ENCODE results near the gene PANK4. TPM values are rescaled to one million over a fixed set of nuclear protein-coding genes. Genes with fewer than 3 reads are reported as not detected.

PANK4 gene
- total and polyA plus RNA-seq, 2 experiments from 2014 or later: 18.5 to 21.3 TPM

DNA sequence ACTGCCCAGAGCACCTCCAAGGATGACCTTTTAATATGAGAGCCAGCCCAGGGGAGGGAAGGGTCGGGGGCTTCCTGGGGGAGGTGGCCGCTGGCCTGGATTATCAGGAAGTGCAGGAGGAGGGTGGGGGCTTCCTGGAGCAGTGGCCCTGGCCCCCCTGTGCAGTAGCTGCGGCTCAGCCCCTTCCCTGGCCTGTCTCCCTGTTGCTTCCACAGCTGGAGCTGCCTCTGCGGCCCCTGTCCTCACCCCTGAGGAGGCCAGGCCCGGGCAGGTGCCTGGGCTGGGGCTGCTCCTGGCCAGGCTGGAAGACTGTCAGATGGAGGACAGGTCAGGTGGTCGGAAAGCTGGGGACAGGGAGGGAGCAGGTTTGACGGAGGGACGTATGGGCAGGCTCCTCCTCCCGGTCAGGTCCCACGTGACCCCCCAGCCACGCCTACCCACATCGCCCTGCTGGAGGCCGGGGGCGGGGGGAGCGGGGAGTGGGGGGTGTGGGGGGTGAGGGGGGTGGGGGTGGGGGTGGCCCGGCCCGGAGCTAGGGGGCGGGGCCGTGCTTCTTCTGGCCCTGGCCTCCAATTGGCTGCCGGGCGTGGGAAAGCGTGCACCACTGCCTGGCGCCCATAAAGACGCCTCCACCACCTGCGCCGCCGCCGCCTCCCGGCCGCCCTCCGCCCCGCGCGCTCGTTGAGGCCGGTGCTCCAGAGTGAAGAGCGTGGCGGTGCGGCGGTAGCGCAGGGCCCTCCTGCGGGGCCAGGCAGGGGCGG is 19.5 kb upstream of the PANK4 start:
- Histone ChIP-seq H3K9me2 (replicated peaks; ENCODE audit: insufficient read depth) (no peaks in the 10 kb centered on the region), H3K27ac (peak overlapping the region; percentile 88), H3K4me2 (peak overlapping the region; percentile 94), H3K79me2 (no peaks in the 10 kb centered on the region), H3K36me3 (replicated peaks; ENCODE audit: insufficient read depth, low read depth) (no peaks in the 10 kb centered on the region), H3K27me3 (no peaks in the 10 kb centered on the region), H3K4me1 (ENCODE audit: insufficient read depth) (peaks cover 25% of the 10 kb centered on the region), H4K20me1 (ENCODE audit: insufficient read depth, poor library complexity, severe bottlenecking) (no peaks in the 10 kb centered on the region), H2AFZ (no peak overlapping the region), H3K4me3 (peak overlapping the region; percentile 38), H3K9me3 (ENCODE audit: low read depth) (no peaks in the 10 kb centered on the region)
- TF ChIP-seq EZH2phosphoT487 (IDR thresholded peaks at IDR 0.05; ENCODE audit: low read depth, severe bottlenecking, unreplicated experiment) (no peak), EZH2 (IDR thresholded peaks at IDR 0.05; ENCODE audit: borderline replicate concordance) (no peak)
- TF ChIP-seq, protein P1, sequence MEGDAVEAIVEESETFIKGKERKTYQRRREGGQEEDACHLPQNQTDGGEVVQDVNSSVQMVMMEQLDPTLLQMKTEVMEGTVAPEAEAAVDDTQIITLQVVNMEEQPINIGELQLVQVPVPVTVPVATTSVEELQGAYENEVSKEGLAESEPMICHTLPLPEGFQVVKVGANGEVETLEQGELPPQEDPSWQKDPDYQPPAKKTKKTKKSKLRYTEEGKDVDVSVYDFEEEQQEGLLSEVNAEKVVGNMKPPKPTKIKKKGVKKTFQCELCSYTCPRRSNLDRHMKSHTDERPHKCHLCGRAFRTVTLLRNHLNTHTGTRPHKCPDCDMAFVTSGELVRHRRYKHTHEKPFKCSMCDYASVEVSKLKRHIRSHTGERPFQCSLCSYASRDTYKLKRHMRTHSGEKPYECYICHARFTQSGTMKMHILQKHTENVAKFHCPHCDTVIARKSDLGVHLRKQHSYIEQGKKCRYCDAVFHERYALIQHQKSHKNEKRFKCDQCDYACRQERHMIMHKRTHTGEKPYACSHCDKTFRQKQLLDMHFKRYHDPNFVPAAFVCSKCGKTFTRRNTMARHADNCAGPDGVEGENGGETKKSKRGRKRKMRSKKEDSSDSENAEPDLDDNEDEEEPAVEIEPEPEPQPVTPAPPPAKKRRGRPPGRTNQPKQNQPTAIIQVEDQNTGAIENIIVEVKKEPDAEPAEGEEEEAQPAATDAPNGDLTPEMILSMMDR (IDR thresholded peaks at IDR 0.05; ENCODE audit: poor library complexity): no peak
- peak; percentile 94 for DNase-seq (ENCODE audit: low spot score)
- whole genome bisulfite sequencing (ENCODE audit: low lambda C conversion rate, missing lambda C conversion rate): 8% methylated on average over 17 of the region's 43 CpGs

DNA sequence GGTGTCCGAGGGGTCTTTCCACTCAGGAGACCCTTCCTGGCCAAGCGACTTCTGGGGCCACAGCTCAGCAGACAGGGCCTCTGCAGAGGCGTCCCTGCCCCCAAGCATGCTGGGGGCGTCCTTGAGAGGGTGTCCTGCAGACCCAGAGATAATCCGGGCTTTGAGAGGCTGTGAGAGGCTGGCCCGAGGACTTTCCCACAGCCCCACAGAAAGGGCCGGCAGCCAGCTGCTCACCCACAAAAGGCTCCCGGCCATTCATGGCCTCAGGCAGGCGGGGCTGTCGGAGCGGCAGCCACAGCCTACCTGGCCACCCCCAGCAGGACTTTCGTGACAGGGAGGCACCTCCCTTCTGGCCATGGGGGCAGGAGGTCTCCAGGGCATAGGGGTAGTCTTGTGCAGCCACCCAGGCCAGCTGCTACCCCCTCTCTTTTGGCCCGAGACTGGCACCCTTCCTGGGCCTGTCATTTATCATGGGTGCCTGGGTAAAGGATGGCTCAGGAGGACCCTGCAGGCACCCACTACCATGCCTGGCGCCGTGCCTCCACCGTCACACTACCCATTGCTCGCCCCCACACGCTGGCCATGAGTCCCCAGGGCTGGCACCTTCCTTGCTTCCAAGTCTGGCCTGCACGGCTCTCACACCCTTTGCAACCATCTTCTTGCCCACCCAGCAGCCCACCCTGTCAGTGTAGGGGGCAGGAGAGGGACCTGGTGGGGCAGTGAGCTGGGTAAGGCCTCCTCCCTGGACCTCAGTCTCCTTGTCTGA is 18.7 kb upstream of the PANK4 start:
- Histone ChIP-seq H2AFZ (no peak overlapping the region), H3K9me2 (replicated peaks; ENCODE audit: insufficient read depth) (no peaks in the 10 kb centered on the region), H3K79me2 (no peaks in the 10 kb centered on the region), H3K27me3 (no peaks in the 10 kb centered on the region), H3K27ac (peak overlapping the region; percentile 70), H3K4me3 (no peak overlapping the region), H3K4me1 (ENCODE audit: insufficient read depth) (peaks cover 31% of the 10 kb centered on the region), H3K9me3 (ENCODE audit: low read depth) (no peaks in the 10 kb centered on the region), H3K36me3 (replicated peaks; ENCODE audit: insufficient read depth, low read depth) (no peaks in the 10 kb centered on the region), H4K20me1 (ENCODE audit: insufficient read depth, poor library complexity, severe bottlenecking) (no peaks in the 10 kb centered on the region), H3K4me2 (peak overlapping the region; percentile 59)
- TF ChIP-seq EZH2phosphoT487 (IDR thresholded peaks at IDR 0.05; ENCODE audit: low read depth, severe bottlenecking, unreplicated experiment): no peak
- no peak for TF ChIP-seq EZH2 (IDR thresholded peaks at IDR 0.05; ENCODE audit: borderline replicate concordance)
- TF ChIP-seq, protein P1 (IDR thresholded peaks at IDR 0.05; ENCODE audit: poor library complexity): no peak
- WGBS (ENCODE audit: low lambda C conversion rate, missing lambda C conversion rate): 69% methylated on average over 19 of the region's 19 CpGs
- peak; percentile 34 for DNase-seq (ENCODE audit: low spot score)

DNA sequence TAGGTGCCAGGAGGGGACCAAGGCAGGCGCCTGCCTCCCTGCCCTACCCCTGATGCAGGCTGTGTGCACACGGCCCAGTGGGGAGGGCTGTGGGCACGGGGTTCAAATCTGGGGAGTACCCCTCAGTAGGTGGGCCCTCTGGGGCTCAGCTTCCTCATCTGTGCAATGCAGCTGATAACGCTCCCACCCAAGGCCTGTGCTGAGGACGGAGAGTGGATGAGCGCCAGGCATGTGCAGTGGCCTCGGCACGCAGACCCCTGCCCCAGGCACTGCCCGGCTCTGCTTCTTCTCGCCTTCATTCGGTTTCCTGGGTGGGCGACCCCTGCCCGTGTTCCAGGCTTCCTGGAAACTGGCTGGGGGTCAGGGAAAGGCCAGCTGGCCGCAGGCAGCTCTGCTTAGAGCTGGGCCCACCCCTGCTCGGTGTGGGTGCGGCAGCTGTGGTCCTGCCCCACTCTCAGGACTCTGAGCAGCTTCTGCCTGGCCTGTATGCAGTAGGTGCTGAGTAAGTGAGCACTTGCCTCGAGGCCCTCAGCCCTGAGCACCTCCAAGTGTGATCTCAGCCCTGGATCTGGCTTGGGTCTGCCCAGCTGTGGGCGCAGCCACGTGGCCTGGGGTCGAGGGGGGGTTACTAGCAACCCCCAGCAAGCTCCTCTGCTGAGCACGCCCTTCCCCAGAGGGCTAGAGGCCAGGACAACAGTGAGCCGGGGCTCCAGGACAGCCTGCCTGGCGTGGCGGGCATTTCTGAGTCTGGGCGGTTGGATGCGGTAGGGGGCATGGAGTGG is 17.9 kb upstream of the PANK4 start:
- no peak overlapping the region for H3K27ac ChIP-seq

More for the DNA sequence above, 17.9 kb upstream of the PANK4 start:
- DNase-seq (ENCODE audit: low spot score): no peak
- no peaks in the 10 kb centered on the region for H3K9me3 ChIP-seq (ENCODE audit: low read depth)
- H4K20me1 ChIP-seq (ENCODE audit: insufficient read depth, poor library complexity, severe bottlenecking): no peaks in the 10 kb centered on the region
- H3K79me2 ChIP-seq: no peaks in the 10 kb centered on the region
- no peaks in the 10 kb centered on the region for H3K27me3 ChIP-seq
- peaks cover 31% of the 10 kb centered on the region for H3K4me1 ChIP-seq (ENCODE audit: insufficient read depth)
- no peaks in the 10 kb centered on the region for H3K9me2 ChIP-seq (replicated peaks; ENCODE audit: insufficient read depth)
- WGBS (ENCODE audit: low lambda C conversion rate, missing lambda C conversion rate): 71% methylated on average over 26 of the region's 26 CpGs
- H2AFZ ChIP-seq: no peak overlapping the region
- TF ChIP-seq, protein P1 (IDR thresholded peaks at IDR 0.05; ENCODE audit: poor library complexity): no peak
- TF ChIP-seq EZH2 (IDR thresholded peaks at IDR 0.05; ENCODE audit: borderline replicate concordance): no peak
- TF ChIP-seq EZH2phosphoT487 (IDR thresholded peaks at IDR 0.05; ENCODE audit: low read depth, severe bottlenecking, unreplicated experiment): no peak
- H3K36me3 ChIP-seq (replicated peaks; ENCODE audit: insufficient read depth, low read depth): no peaks in the 10 kb centered on the region
- no peak overlapping the region for H3K4me3 ChIP-seq
- H3K4me2 ChIP-seq: no peak overlapping the region
